ENCODE data around the gene GOLT1A.

Gene GOLT1A, protein sequence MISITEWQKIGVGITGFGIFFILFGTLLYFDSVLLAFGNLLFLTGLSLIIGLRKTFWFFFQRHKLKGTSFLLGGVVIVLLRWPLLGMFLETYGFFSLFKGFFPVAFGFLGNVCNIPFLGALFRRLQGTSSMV

DNA sequence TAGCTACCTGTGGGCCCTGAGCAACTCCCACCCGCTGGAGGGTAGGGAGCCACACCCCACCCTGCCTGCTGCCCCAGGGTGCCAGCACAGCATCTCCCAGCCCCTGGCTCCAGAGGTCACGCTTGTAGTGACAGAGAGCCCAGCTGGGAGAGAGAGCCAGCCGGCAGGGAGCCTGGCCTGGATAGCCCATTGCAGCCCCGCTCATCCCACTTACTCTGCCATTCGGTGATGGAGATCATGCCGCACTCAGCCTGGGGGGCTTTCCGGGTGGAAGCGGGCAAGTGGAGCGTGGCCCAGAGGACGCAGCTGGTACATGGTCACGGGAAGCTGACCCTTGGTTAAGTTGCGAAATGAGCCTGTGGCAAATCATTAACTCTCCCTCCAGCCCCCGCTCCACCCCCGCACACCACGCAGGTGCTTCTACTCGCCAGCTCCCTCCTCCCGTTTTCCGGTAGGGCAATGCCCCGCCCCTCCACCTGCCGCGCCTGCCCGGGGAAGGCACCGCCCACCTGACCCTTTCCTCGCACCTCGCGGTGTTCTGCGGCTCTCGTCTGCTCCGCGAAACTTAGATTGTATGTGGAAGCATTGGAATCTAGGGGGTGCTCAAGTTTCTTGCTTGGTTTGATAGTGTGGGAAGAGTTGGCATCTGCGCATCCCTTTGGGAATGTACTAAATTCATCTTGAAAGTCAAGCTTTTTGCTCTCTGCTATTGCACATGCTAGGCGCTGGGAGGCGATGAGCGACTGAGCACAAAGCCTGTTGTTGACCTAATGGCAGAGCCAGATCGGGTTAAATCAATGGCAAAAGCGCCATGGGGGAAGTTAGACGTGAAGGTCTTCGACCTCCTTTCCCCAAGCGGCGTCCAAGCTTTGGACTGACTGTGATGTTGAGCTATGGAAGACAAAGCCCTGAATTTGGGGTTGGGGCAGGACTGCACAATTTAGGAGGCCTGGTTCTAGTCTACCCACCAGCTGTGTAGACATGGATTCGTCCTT is at the start of gene GOLT1A:
TSS of gene GOLT1A (minus strand) at position 321 of the 995 bp plus-strand sequence. CDS start at position 239, 82 bp downstream.
- no peak for DNase-seq (ENCODE audit: insufficient read length, low spot score)
- no peak for FAIRE-seq
- TF ChIP-seq POLR2A (IDR thresholded peaks at IDR 0.05; ENCODE audit: low read depth, low read length) = no peak

DNA sequence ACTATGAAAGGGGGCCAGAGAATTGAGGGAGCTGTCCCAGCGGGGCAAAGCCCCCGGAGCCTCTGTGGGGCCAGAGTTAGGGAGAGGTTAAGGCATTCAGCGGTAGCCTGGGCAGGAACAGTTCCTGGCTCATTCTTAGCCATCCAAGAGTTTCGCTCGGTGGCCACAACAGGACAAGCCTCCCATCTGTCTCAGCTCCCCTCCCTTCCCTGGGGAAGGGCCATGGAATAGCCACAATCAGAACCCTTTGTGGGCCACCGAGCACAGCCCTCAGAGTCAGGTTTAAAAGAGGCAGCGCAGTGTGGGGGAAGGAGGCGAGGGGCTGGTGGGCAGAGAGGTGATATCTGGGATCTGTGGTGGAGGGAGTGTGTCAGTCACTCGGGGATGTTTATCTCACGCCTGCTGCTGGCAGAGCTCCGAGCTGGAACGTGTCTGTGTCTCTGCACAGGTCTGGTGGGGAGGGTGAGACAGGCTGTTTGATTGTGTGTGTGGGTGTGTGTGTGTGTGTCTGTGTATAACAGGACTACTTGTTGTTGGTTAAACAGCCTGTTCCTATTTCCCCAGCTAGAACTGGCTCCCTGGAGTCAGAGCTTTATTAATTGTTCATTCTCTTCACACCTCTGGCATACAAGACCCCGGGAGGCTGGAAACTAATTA is 49.6 kb upstream of the GOLT1A start:
- no peak for DNase-seq (ENCODE audit: insufficient read length, low spot score)
- no peak for TF ChIP-seq POLR2A (IDR thresholded peaks at IDR 0.05; ENCODE audit: low read depth, low read length)
- FAIRE-seq = no peak

DNA sequence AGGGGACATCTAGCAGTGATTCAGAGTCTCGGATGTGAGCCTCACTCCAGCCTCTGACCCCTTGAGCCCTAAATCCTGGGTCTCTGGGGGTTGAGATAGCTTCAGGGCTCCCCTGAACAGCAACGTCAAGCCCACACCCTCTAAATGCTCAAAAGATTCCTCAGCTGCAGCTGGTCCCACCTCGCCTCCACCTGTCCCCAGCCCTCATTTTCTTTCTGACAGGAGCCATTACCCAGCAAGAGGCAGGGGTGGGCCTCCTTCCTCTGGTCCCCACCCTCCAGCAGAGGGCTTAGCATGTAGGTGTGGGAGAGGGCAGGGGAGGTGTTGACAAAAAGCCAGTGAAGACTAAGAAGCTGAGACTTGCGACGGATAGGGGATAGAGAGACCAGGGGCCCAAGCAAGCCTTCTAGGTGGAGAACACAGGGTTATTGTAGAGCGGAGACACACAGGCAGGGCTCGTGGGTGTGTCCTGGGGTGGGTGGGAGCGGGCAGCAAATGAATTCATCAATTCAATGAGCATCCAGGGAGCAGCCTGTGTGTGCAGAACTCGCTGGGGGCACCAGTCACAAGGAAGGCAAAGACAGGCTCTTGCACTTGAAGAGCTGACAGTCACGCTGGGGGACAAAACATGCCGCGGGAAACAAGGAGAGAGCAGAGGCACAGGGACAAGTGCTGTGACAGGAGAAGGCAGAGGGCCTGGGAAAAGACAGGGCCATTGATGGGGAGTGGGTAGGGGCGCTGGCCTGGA is 48.9 kb upstream of the GOLT1A start:
- FAIRE-seq = no peak
- no peak for TF ChIP-seq POLR2A (IDR thresholded peaks at IDR 0.05; ENCODE audit: low read depth, low read length)
- no peak for DNase-seq (ENCODE audit: insufficient read length, low spot score)

DNA sequence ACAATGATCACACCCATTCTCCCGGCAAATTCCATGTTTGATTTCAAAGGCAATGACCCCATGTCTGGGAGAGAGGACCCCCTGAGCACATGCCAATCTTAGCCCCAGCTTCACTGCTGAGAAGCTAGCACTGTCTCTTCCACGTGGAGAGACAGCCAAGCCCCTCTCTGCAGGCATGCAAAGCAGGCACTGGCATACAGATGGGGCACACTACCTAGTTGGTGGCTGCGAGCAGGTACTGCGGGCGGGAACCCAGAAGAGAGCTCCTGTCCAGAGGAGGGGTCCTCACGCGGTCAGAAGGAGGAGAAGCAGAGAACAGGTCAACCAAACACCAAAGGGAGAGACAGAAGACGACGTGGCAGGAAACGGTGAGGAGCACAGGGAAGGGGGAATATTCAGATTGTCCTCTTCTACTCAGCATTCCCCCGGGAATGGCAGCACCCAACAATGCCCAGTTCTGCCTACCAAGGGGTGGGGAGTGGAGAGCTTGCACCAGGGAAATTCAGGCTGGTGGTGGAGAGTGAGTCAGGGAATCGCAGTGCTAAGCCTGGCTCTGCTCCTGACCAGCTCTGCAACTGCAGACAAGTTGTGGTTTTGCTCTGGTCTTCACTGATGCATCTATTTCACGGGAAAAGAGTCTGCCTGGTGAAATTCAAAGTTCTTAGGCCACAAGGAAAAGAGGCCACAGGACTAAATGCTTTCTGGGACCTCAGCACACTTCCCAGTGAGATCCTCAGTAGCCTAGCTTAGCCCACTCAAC is 48.1 kb upstream of the GOLT1A start:
- TF ChIP-seq POLR2A (IDR thresholded peaks at IDR 0.05; ENCODE audit: low read depth, low read length) = no peak
- DNase-seq (ENCODE audit: insufficient read length, low spot score) = no peak
- FAIRE-seq = no peak

DNA sequence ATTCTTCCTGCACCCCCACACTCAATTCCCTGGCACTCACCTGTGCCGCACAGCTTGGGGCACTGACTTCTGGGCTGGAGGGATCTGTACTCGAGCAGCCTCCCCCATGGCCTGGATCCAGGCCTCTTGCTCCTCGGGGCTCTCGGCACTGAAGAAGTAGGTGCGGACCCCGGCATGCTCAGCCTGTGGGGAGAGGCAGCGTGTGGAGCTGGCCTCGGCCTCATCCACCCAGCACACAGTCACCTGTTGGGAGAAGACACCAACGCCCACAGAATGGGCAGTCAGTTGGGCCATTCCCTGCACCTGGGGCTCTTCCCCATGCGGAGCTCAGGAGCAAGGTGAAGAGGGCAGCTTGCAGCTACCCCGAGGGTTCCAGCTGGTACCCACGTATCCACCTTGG is 47.5 kb upstream of the GOLT1A start:
- DNase-seq (ENCODE audit: insufficient read length, low spot score) = no peak
- TF ChIP-seq POLR2A (IDR thresholded peaks at IDR 0.05; ENCODE audit: low read depth, low read length) = no peak
- FAIRE-seq = no peak

DNA sequence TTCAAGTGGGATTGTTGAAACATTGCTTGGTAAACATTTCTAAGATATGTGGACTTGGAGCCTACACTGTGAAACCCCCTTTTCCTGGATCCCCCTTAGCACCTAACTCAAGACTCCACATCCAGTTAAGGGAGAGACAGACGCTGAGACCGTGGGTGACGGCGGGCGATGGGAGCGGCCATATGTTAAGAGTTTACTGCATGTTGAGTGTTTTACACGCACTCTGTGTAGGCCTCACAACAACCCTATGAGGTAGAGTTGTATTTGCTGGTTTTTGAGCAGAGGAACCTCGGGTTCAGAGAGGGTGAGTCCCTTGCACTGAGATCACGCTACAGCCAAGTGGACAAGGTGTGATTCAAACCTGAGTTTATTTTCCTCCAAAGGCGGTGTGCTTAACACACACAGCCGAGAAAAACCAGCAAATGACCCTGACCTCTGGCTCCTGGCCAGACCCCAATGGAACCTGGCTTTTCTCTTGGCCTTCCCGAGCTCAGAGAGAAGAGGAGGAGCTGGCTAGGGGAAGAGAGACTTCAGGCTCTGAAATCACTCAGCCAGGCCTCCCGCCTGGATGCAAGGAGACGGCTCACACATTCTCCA is 46.9 kb upstream of the GOLT1A start:
- FAIRE-seq (no peak), DNase-seq (ENCODE audit: insufficient read length, low spot score) (no peak)
- TF ChIP-seq POLR2A (IDR thresholded peaks at IDR 0.05; ENCODE audit: low read depth, low read length) = no peak

DNA sequence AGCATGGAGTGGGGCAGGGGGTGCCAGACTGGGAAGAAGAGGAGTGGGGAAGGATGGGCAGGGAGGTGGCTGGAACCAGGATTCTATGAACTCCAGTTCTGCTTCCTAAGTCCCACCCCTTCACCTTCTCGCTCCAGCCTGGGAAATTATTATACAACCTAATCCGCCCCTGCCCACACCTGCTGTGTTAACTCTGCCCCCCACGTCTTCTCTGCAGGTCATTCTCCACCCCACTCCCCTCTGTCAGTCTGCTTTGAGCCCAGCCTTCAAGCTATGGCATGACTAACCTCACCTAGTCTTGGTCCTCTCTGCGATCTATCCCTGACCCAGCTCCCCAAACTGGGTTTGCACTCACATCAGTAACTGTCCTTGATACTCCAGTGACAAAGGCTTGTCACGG is 46.0 kb upstream of the GOLT1A start:
- FAIRE-seq (no peak), DNase-seq (ENCODE audit: insufficient read length, low spot score) (no peak)
- TF ChIP-seq POLR2A (IDR thresholded peaks at IDR 0.05; ENCODE audit: low read depth, low read length) = no peak

DNA sequence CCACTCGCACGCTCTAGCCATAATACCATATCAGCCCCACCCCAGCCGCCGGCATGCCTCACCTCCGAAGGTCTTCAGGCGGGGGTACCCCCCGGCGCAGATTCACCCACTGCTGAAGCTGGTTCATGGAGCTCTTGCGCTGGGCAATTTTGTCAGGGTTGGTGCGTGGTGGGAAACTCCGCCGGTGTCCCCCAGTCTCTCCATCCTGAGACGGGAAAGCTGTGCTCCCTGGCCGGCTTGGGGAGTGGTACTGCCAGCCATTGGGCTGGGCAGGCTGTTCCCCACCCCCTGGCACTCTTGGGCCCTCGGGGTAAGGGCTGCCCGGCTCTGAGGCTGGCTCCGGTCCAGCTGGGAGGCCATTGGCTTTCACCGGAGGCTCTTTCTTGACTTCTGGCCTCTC is 45.4 kb upstream of the GOLT1A start:
- no peak for TF ChIP-seq POLR2A (IDR thresholded peaks at IDR 0.05; ENCODE audit: low read depth, low read length)
- DNase-seq (ENCODE audit: insufficient read length, low spot score) = no peak
- FAIRE-seq = no peak

DNA sequence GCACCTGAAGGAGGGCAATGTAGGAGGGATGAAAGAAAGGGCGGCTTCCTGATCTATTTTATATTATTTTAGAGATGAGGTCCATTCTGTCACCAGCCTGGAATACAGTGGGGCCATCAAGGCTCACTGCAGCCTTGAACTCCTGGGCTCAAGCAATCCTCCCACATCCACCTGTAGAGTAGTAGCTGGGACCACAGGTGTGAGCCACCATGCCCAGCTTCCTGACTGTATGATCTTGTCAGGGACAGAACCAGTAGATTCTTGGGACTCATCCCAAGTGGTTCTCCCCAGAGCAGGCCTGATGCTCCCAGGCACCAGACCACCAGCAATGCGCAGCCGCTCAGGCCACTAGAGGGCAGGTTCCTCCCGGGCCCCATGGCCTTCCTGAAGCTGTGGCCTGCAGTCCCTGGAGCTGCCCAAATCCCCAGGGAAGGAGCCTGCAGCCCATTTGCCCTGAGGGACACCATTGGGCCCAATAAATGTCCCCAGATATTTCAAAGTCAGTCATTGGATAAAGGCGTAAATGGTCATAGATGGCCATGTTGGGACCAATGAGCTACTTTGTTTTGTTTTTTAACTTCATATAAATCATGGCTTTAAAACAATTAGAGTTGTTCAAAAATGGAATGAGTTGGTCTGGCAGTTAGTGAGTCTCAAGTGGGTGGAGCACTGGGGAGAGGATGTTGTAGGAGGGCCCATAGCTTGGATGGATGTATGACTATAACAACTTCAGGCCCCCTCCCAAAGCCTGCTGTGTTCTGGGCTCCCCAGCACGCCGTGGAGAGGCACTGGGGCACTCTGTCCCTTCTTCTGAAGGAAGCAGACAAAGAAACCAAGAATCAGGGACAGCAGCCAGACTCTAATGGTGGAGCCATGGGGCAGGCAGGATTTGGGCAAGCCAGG is 44.7 kb upstream of the GOLT1A start:
- DNase-seq (ENCODE audit: insufficient read length, low spot score) (peak; percentile 85), FAIRE-seq (no peak)
- no peak for TF ChIP-seq POLR2A (IDR thresholded peaks at IDR 0.05; ENCODE audit: low read depth, low read length)

DNA sequence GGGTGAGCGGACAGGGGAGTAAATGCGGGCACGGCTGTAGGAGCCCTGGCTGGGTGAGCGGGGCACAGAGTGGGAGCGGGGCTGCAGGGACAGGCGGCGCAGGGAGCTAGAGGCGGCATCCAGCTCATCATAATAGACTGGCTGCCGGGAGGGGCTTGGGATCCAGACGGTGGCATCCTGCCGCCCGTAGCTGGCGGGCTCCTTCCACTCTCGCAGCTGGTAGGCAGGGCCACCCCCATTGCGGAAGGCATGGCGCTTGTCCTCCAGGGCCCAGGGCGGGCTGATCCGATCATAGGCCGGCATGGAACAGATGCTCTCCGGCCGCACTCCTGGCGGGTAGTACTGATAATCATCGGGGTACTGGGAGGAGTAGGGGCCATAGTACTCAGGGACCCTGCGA is 43.7 kb upstream of the GOLT1A start:
- FAIRE-seq = no peak
- no peak for TF ChIP-seq POLR2A (IDR thresholded peaks at IDR 0.05; ENCODE audit: low read depth, low read length)
- no peak for DNase-seq (ENCODE audit: insufficient read length, low spot score)

DNA sequence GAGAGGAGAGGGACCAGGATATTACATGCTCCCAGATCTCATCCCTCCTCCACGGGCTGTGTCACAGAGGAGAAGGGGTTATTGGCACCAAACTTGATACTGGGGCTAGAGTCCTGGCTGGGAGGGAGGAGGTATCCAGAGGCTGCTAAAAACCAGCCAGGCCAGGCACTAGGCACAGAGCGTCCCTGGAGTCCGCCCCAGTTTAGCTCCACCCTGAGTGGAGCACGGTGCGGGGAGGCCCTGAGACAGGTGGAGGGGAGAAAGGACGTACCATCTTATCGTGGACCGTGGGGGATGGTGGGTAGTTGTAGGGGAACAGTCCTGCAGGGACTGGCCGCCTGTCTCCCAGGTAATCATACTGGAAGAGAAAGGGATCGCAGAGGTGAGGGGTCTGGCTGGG is 42.7 kb upstream of the GOLT1A start:
- TF ChIP-seq POLR2A (IDR thresholded peaks at IDR 0.05; ENCODE audit: low read depth, low read length) = no peak
- FAIRE-seq = no peak
- no peak for DNase-seq (ENCODE audit: insufficient read length, low spot score)

DNA sequence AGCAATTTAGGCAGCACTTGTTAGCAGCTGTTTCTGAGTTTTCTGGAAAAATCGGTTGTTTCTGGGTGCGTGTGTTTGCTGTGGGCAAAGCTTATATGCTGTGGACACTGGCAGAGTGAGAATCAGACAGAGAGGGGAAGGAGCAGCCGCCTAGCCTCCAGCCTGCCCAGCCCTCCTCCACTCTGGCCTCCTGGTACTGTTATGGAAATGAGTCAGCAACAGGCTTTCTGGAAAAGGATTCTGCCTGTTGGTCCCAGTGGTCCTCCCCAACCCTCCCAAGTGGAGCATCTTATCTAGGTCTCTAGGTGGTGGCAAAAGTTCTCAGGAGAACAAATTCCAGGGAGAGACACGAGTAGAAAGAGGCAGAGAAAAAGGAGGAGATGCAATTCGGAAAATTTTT is 42.2 kb upstream of the GOLT1A start:
- DNase-seq (ENCODE audit: insufficient read length, low spot score) (peak; percentile 29), FAIRE-seq (no peak)
- TF ChIP-seq POLR2A (IDR thresholded peaks at IDR 0.05; ENCODE audit: low read depth, low read length) = no peak

Data from H54 (cell line).